ENCODE data around the gene PLCD3.

Gene PLCD3

GRCh38 chr17:45110676-45111611 is 21.4 kb downstream of the PLCD3 start:
- TF ChIP-seq CTCF (IDR thresholded peaks at IDR 0.05; ENCODE audit: low read depth, low read length, missing control alignments): no peak
- no peak overlapping the region for H3K4me3 ChIP-seq (replicated peaks; ENCODE audit: low read depth, low read length)
- no peak for DNase-seq (ENCODE audit: extremely low read depth, low read depth)

DNA sequence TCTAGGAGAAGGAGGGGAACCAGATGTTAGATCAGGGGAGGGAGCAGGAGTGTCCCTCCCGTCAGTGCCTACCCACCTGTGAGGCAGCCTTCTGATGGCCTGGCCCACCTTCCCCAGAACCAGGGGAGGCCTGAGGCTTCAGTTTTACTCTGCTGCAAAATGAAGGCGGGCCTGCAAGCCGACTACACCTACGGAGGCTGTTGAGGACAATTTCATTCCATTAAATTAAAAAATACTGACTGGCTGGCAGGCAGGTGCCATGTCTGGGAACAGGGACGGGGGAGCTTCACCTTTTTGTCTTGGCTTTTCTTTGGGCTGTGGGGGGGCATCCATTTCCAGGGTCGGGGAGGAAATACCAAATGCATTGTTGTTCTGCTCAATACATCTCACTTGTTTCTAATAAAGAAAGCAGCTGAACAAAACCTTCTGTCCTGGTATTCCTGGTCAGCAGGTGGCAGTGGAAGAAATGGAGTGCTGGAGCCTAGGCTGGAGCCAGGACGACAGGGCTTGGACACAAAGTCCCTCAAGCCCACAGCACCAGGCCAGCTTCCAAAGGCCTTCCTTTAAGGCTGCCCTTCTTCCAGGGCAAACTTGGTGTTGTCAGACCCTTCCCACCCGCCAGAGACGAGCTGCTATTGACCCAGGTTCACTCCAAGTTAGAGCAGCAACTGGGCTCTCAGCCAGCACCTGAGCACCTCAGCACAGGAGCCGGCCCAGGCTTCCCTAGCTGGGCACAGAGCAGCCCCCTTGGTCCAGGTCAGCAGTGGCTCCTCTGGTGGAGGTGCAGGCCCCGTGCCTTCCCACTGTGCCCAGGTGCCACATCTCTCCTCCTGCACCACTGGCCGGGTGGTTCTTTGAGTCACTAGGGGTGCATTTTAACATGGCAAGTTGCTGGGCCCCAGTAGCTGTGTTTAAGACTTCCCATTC is 23.5 kb downstream of the PLCD3 start:
- no peak for TF ChIP-seq CTCF (IDR thresholded peaks at IDR 0.05; ENCODE audit: low read depth, low read length, missing control alignments)
- no peak for DNase-seq (ENCODE audit: extremely low read depth, low read depth)

DNA sequence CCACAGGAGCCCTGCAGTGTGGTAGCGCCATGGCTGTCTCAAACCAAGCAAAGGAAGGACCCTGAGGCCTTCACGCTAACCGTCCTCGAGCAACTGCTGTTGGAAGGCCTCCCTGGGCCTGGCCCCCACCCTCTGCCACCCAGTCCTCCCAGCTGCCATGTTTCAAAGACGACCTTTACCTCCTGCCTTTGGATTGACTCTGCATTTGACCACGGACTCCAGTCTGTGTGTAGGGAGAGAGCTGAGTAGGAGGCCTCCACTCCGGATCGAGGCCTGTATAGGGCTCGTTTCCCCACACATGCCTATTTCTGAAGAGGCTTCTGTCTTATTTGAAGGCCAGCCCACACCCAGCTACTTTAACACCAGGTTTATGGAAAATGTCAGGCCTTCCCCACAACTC is 24.3 kb downstream of the PLCD3 start:
- H3K4me3 ChIP-seq (replicated peaks; ENCODE audit: low read depth, low read length): no peak overlapping the region
- TF ChIP-seq CTCF (IDR thresholded peaks at IDR 0.05; ENCODE audit: low read depth, low read length, missing control alignments): no peak
- DNase-seq (ENCODE audit: extremely low read depth, low read depth): no peak

More for the DNA sequence above, 23.5 kb downstream of the PLCD3 start:
- H3K4me3 ChIP-seq (replicated peaks; ENCODE audit: low read depth, low read length): no peak overlapping the region

GRCh38 chr17:45107293-45108010 is 24.9 kb downstream of the PLCD3 start:
- no peak overlapping the region for H3K4me3 ChIP-seq (replicated peaks; ENCODE audit: low read depth, low read length)
- DNase-seq (ENCODE audit: extremely low read depth, low read depth): no peak
- no peak for TF ChIP-seq CTCF (IDR thresholded peaks at IDR 0.05; ENCODE audit: low read depth, low read length, missing control alignments)

GRCh38 chr17:45106582-45106981 is 25.7 kb downstream of the PLCD3 start:
- no peak overlapping the region for H3K4me3 ChIP-seq (replicated peaks; ENCODE audit: low read depth, low read length)
- no peak for TF ChIP-seq CTCF (IDR thresholded peaks at IDR 0.05; ENCODE audit: low read depth, low read length, missing control alignments)
- DNase-seq (ENCODE audit: extremely low read depth, low read depth): no peak

DNA sequence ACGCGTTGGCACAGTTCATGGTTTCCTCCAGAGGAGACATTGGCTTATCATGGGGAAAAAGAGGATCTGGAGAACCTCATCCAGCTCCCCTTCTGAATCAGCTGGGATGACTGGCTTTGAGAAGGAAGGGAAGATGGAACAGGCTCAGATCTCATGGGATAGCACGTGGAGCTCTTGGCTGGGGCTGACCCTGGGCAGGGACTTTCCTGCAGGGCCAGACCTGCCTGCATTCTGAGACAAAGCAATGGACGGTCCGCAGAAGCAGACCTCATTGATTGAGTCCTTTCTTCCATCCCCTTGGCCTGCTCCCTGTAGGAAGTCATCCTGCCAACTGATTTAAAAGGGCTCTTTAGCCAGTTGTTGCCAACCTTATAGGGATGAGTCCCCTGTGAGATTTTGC is 26.2 kb downstream of the PLCD3 start:
- no peak overlapping the region for H3K4me3 ChIP-seq (replicated peaks; ENCODE audit: low read depth, low read length)
- no peak for DNase-seq (ENCODE audit: extremely low read depth, low read depth)
- no peak for TF ChIP-seq CTCF (IDR thresholded peaks at IDR 0.05; ENCODE audit: low read depth, low read length, missing control alignments)

All from HFF-Myc (cell line).